Gastrocnemius medialis (tissue), 4 donors: Measurements from ENCODE around the gene MYLK.

ENCODE experiments used
- CTCF ChIP-seq, 5 experiments: fragments of 450-650 bp in 3 of 5; fragments of 200-600 bp in 2 of 5; sonication (generic) in 2 of 5; IDR thresholded peaks in 4 of 5; conservative IDR thresholded peaks in 1 of 5; 1 replicate in 4 of 5; 2 replicates in 1 of 5; pipeline ENCODE4 v1.5.1; 2016 to 2019; ENCODE audit warnings: antibody characterized with exemption in 5 of 5, mild to moderate bottlenecking in 3 of 5, moderate library complexity in 3 of 5
- POLR2A ChIP-seq, 2 donors: fragments of 450-650 bp; IDR thresholded peaks; one replicate each; pipeline ENCODE4 v1.6.1; 2017; ENCODE audit warnings: antibody characterized with exemption in 2 of 2, mild to moderate bottlenecking in 2 of 2, moderate library complexity in 2 of 2

DNA sequence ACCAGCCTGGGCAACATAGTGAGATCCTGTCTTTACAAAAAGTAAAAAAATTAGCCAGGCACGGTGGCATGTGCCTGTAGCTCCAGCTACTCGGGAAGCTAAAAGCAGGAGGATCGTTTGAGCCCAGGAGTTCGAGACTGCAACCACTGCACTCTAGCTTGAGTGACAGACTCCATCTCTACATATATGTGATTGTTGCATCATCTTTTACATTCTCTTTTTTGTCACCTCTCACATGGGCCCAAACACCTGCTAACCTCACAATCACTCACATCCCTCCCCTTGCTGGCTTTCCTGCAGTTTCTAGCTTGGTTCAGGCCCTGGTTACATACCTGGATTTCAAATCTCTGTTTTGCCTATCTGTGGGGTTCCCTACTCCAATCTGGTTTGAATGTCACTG is 19.4 kb downstream of the MYLK start:
- TF ChIP-seq CTCF (IDR thresholded peaks at IDR 0.05 in 4 of 5, conservative IDR thresholded peaks at IDR 0.05 in 1 of 5) (no peak), POLR2A (IDR thresholded peaks at IDR 0.05) (no peak)
